K562 (cell line): ENCODE measurements around the gene TAF10. TPM values are rescaled to one million over a fixed set of nuclear protein-coding genes. Genes with fewer than 3 reads are reported as not detected.

Experiments
- AFF1 ChIP-seq, 2 experiments: fragments of 450-650 bp; IDR thresholded peaks; 2 replicates each; pipeline ENCODE4 v1.6.1; 2018; ENCODE audit warnings: mild to moderate bottlenecking in 2 of 2, low read depth in 1 of 2; ENCODE audit not compliant: partially characterized antibody in 2 of 2
- DDX20 ChIP-seq: fragments of 450-650 bp; IDR thresholded peaks from 2 replicates; pipeline ENCODE4 v1.6.1; 2016; ENCODE audit warnings: missing genetic modification characterization, low read depth, mild to moderate bottlenecking, missing compliant biosample characterization, moderate library complexity
- NCOA4 ChIP-seq: fragments of 450-650 bp; IDR thresholded peaks from 2 replicates; pipeline ENCODE4 v1.6.1; 2018; ENCODE audit warnings: mild to moderate bottlenecking; ENCODE audit not compliant: partially characterized antibody
- SAP30 ChIP-seq: fragments of 200-600 bp; sonication (generic); IDR thresholded peaks from 2 replicates; pipeline ENCODE4 v1.6.1; 2012; ENCODE audit warnings: borderline replicate concordance, low read depth, mild to moderate bottlenecking, moderate library complexity, low read length, control low read depth, inconsistent platforms; ENCODE audit not compliant: insufficient read depth, poor library complexity, severe bottlenecking
- SMAD4 ChIP-seq: fragments of 250-450 bp; sonication (Bioruptor Pico); conservative IDR thresholded peaks from 2 replicates; pipeline ENCODE4 v1.8.0; 2021; ENCODE audit warnings: inconsistent platforms, mild to moderate bottlenecking, moderate library complexity
- SOX6 ChIP-seq: fragments of 450-650 bp; IDR thresholded peaks from 2 replicates; pipeline ENCODE4 v1.6.1; 2014; ENCODE audit warnings: mild to moderate bottlenecking
- ZBTB34 ChIP-seq: fragments of 250-450 bp; sonication (Bioruptor Pico); IDR thresholded peaks from 2 replicates; pipeline ENCODE4 v1.8.0; 2021; ENCODE audit warnings: mild to moderate bottlenecking, moderate library complexity
- ZFPM2 ChIP-seq: fragments of 250-450 bp; sonication (Bioruptor Pico); IDR thresholded peaks from 2 replicates; pipeline ENCODE4 v1.5.1; 2022; ENCODE audit warnings: mild to moderate bottlenecking
- ZNF318 ChIP-seq, 2 experiments: fragments of 450-650 bp; IDR thresholded peaks; 2 replicates each; pipeline ENCODE4 v1.6.1; 2016; ENCODE audit warnings: mild to moderate bottlenecking in 2 of 2, borderline replicate concordance in 1 of 2, low read depth in 1 of 2, moderate library complexity in 1 of 2
- ZNF583 ChIP-seq: fragments of 250-450 bp; sonication (Bioruptor Pico); IDR thresholded peaks from 2 replicates; pipeline ENCODE4 v1.4.0; 2020
- ZZZ3 ChIP-seq: fragments of 450-650 bp; IDR thresholded peaks from 2 replicates; pipeline ENCODE4 v1.6.1; 2016; ENCODE audit warnings: antibody characterized with exemption, mild to moderate bottlenecking, moderate library complexity
- polyA plus RNA-seq, 8 experiments: library from polyadenylated mRNA; depleted of rRNA in 4 of 8; stranded (reverse) in 5 of 8; unstranded in 3 of 8; fragments of >200 nt; fragmentation: Nextera tagmentation in 2 of 8; fragmentation: Illumina TruSeq in 1 of 8; extraction: Ambion mirVana in 2 of 8; extraction: Trizol in 1 of 8; gene quantifications; 2 replicates each; pipeline versions ENCODE4 v1.2.1 to v1.2.3, GENCODE V29; 2011 to 2014; ENCODE audit warnings: inconsistent platforms in 1 of 8, missing spikeins in 1 of 8
- total RNA-seq, 7 experiments: library from RNA; depleted of rRNA in 6 of 7; stranded (reverse); fragments of >200 nt in 6 of 7; fragmentation: Illumina TruSeq in 2 of 7; extraction: Trizol in 2 of 7; gene quantifications; 2 replicates each; pipeline versions ENCODE4 v1.2.1 to v1.2.3, GENCODE V29; 2011 to 2021; ENCODE audit warnings: low replicate concordance in 1 of 7

Gene TAF10
- total and polyA plus RNA-seq, 9 of the 15 experiments (the other 6 are each of a cell fraction or from before 2014, with no cell fraction given), result 19.5 to 197 (median 121) TPM

- TF ChIP-seq SMAD4 (CRISPR knock-in tag) (no peak), DDX20 (tag) (no peak), ZNF318 (IDR thresholded peaks at IDR 0.05; ENCODE audit: borderline replicate concordance in 1 of 2, low read depth in 1 of 2) (no peak), ZBTB34 (CRISPR knock-in tag) (no peak), ZFPM2 (CRISPR knock-in tag) (no peak), SOX6 (peak; percentile 76), AFF1 (IDR thresholded peaks at IDR 0.05; ENCODE audit: low read depth in 1 of 2, partially characterized antibody in 2 of 2) (peak in 1 of 2 experiments; percentile 40), ZZZ3 (no peak), SAP30 (no peak), NCOA4 (no peak), ZNF583 (no peak)
These were observed 39.0 kb upstream of the TAF10 start (continued) for GRCh38 chr11:6650980-6651379.
